SKM-1 treated with dmso at 0.1 percent for 144 hours (cell line): ENCODE data around the gene PLXNB1.

Experiments used
- DNase-seq: peaks from one replicate; lab custom pipeline; 2025; ENCODE audit not compliant: unreplicated experiment; lab: John Stamatoyannopoulos, UW

PLXNB1 gene

GRCh38 chr3:48371651-48372376, 58.1 kb downstream of the PLXNB1 start, which contains the start of gene FBXW12:
Gene FBXW12, plus strand, starts transcription at chr3:48372219. Its CDS starts 549 bp downstream, at chr3:48372768.
- no peak for DNase-seq

DNA sequence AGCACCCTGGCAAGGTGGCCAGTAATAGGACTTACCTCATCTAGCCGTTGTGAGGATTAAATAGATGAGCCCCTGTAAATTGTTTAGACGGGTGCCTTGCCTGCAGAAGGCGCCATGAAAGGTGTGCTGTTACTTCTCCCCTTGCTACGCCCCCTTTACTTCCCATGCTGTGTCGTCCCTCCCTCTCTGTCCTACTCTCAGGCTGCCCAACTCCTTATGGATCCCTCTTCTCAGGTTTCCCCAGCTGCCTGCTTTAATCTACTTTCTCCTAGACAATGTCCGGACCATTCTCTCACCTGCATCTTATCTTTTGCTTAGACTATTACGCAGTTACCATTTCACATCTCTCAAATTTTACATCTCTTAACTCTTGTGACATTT, 59.6 kb downstream of the PLXNB1 start:
- DNase-seq = no peak

DNA sequence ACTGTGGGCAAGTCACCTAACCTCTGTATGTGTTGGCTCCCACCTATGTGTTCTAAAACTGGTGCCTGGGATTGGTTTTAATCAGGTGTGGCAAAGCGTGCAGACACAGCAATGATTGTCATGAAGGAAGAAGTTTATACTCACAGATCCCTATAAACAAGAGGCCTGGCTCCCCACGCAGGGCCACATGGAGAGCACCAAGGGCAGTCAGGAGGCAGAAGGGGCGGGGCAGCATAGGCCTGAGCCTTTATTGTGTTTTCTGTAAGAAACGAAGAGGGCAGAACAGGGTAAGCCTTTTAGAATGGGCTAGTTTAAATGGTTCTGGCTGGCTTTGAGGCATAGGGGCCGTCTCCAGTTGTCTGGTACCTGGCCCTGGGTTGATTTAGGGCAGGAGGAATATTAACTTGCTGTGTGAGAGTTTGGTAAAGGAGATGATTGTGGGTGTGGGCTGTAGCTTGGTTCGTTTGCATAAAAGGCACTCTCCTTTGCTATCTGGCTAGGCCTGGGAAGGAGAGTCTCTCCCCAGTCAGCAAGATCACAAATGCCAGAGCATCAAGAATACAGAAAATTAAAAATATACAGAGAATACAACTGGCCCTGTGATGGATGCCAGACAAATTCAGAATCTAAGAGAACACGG, 60.1 kb downstream of the PLXNB1 start:
- no peak for DNase-seq

DNA sequence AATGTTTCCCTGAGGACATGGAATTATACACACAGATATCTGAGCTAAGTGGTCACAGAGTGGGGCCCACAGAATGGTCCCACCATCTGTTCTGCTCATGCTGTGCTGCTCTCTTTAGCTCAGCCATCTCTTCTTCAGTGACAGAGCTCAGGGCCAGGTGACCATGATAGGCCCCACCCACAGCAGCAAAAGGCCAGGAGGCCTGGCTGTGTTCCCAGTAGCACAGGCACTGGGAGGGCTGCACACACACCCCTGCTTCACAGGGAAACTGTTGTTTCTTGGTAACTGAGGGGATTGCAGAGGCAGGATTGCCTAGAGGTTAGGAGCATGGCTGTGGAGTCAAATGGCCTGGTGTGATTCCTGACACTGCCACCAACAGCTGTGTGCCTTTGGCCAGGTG, 62.7 kb downstream of the PLXNB1 start:
- DNase-seq = no peak

DNA sequence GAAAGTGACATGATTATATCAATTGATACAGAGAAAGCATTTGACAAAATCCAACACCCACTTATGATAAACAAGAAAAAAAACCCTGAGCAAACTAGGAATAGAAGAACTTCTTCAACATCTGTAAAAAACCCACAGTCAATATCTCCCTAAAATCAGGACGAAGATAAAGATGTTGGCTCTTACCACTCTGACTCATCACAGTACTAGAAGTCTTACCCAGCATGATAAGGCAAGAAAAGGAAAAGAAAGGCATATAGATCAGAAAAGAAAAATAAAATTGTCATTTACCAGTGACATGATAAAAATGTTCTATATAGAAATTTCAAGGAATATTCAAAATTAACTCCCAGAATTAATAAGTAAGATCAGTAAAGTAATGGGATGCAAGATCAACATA, 65.0 kb downstream of the PLXNB1 start:
- no peak for DNase-seq

- DNase-seq = no peak
Measured at GRCh38 chr3:48361928-48362327, 68.0 kb downstream of the PLXNB1 start.

DNA sequence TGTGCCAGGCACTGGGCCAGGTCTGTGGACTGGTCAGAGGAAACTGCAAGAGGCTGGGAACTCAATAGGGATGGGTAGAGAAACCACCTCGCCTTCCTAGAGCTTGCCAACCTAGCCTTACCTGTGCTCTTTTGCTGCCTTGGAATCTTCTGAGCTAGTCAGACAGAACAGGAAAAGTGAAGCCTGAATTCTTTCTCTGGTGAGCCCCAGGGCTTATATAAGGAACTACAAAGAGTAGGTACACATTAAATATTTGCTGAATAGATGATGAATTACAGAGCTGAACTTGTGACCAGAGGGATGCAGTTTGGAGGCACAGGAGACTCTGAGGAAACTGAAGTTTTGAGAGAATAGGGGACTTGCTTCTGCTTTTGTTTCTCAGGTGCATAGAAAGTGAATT, 73.5 kb downstream of the PLXNB1 start:
- no peak for DNase-seq

DNA sequence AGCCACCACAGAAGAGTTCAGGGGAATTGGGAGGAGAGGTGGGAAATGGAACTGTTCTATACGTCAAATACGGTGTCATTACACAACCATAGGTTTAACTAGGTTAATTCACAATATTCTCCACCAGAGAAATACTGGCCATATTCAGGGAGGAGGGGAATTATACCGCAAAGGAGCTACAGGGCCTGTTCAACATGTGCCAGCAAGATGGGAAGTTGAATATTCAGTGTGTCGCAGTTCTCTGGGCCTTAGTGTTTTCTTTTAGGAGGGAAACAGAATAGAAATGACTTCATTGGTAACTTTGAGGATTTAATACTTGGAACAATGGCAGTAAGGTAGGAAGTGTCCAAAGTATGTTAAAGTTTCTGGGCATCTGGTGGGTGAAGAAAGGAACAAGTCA, 75.9 kb downstream of the PLXNB1 start:
- no peak for DNase-seq
